GM19463 (cell line): ENCODE results near the gene EEF1G.
A peak's percentile ranks its signal among the peaks of the same experiment; 100 is the strongest.
"Not testable (repeated sequence)": the region's sequence is repeated elsewhere in the genome, so short reads cannot be mapped to it uniquely, and the experiment has no call there.

Experiments
- ATAC-seq: cut with Tn5 transposase; IDR thresholded peaks from one replicate; pipeline ENCODE4 v1.9.1; 2021; ENCODE audit warnings: mild to moderate bottlenecking, moderate library complexity; ENCODE audit not compliant: unreplicated experiment

The EEF1G gene

GRCh38 chr11:62578541-62578940 lies 4.8 kb upstream of the EEF1G start:
- ATAC-seq = no peak

- ATAC-seq = no peak
Measured at GRCh38 chr11:62577046-62577714, 3.5 kb upstream of the EEF1G start.

GRCh38 chr11:62575837-62576236 lies 2.1 kb upstream of the EEF1G start:
- ATAC-seq = no peak

- ATAC-seq = no peak
Measured at GRCh38 chr11:62575156-62575555, 1.5 kb upstream of the EEF1G start.

- ATAC-seq = peak; percentile 13
Measured at GRCh38 chr11:62574363-62575071, 826 bp upstream of the EEF1G start.

GRCh38 chr11:62573006-62573591 lies 592 bp downstream of the EEF1G start:
- ATAC-seq = no peak

- ATAC-seq = no peak
Measured at GRCh38 chr11:62572431-62572830, 1.3 kb downstream of the EEF1G start.

- ATAC-seq = not testable (repeated sequence)
Measured at GRCh38 chr11:62571493-62571892, 2.2 kb downstream of the EEF1G start.

GRCh38 chr11:62570903-62571302 lies 2.8 kb downstream of the EEF1G start:
- not testable (repeated sequence) for ATAC-seq

GRCh38 chr11:62569611-62570010 lies 4.1 kb downstream of the EEF1G start:
- no peak for ATAC-seq

GRCh38 chr11:62567018-62567633 lies 6.6 kb downstream of the EEF1G start:
- ATAC-seq = no peak

GRCh38 chr11:62566247-62566646 lies 7.4 kb downstream of the EEF1G start:
- no peak for ATAC-seq

GRCh38 chr11:62565100-62565802 lies 8.4 kb downstream of the EEF1G start:
- no peak for ATAC-seq

- ATAC-seq = not testable (repeated sequence)
Measured at GRCh38 chr11:62561677-62562230, 11.9 kb downstream of the EEF1G start.

GRCh38 chr11:62560566-62561103 lies 13.1 kb downstream of the EEF1G start:
- no peak for ATAC-seq

- ATAC-seq = not testable (repeated sequence)
Measured at GRCh38 chr11:62559626-62560025, 14.1 kb downstream of the EEF1G start.

GRCh38 chr11:62559204-62559603 lies 14.5 kb downstream of the EEF1G start:
- no peak for ATAC-seq

- no peak for ATAC-seq
Measured at GRCh38 chr11:62558669-62559068, 15.0 kb downstream of the EEF1G start.

GRCh38 chr11:62556875-62557631 lies 16.6 kb downstream of the EEF1G start:
- ATAC-seq = no peak
